ENCODE results near the gene SMARCC1.
A peak's percentile ranks its signal among the peaks of the same experiment; 100 is the strongest.

The SMARCC1 gene

GRCh38 chr3:47688488-47688887 is 93.2 kb downstream of the SMARCC1 start:
- DNase-seq: no peak

GRCh38 chr3:47685037-47685436 is 96.7 kb downstream of the SMARCC1 start:
- no peak for DNase-seq

GRCh38 chr3:47681016-47681415 is 100.7 kb downstream of the SMARCC1 start:
- DNase-seq: no peak

GRCh38 chr3:47678446-47679338 is 103.0 kb downstream of the SMARCC1 start:
- no peak for DNase-seq

GRCh38 chr3:47669026-47669749 is 112.5 kb downstream of the SMARCC1 start:
- no peak for DNase-seq

- no peak for DNase-seq
Observed at GRCh38 chr3:47666118-47666517, 115.6 kb downstream of the SMARCC1 start.

GRCh38 chr3:47664519-47664918 is 117.2 kb downstream of the SMARCC1 start:
- peak in 1 of 2 experiments; percentile 6 for DNase-seq

- DNase-seq: no peak
Observed at GRCh38 chr3:47663630-47664240, 118.0 kb downstream of the SMARCC1 start.

- no peak for DNase-seq
Observed at GRCh38 chr3:47661121-47661752, 120.5 kb downstream of the SMARCC1 start.

- no peak for DNase-seq
Observed at GRCh38 chr3:47658444-47658843, 123.2 kb downstream of the SMARCC1 start.

GRCh38 chr3:47652142-47652541 is 129.6 kb downstream of the SMARCC1 start:
- peak; percentile 28 to 72 for DNase-seq

GRCh38 chr3:47650294-47650693 is 131.4 kb downstream of the SMARCC1 start:
- DNase-seq: no peak

GRCh38 chr3:47647550-47647949 is 134.1 kb downstream of the SMARCC1 start:
- DNase-seq: no peak

- no peak for DNase-seq
Observed at GRCh38 chr3:47646362-47646761, 135.3 kb downstream of the SMARCC1 start.

GRCh38 chr3:47645551-47645950 is 136.1 kb downstream of the SMARCC1 start:
- DNase-seq: no peak

GRCh38 chr3:47643092-47643491 is 138.6 kb downstream of the SMARCC1 start:
- no peak for DNase-seq

- no peak for DNase-seq
Observed at GRCh38 chr3:47641739-47642138, 140.0 kb downstream of the SMARCC1 start.

- no peak for DNase-seq
Observed at GRCh38 chr3:47636921-47637320, 144.8 kb downstream of the SMARCC1 start.

- no peak for DNase-seq
Observed at GRCh38 chr3:47636225-47636624, 145.5 kb downstream of the SMARCC1 start.

GRCh38 chr3:47635536-47635935 is 146.2 kb downstream of the SMARCC1 start:
- no peak for DNase-seq

- no peak for DNase-seq
Observed at GRCh38 chr3:47634996-47635395, 146.7 kb downstream of the SMARCC1 start.

- DNase-seq: no peak
Observed at GRCh38 chr3:47630810-47631209, 150.9 kb downstream of the SMARCC1 start.

- no peak for DNase-seq
Observed at GRCh38 chr3:47629770-47630169, 151.9 kb downstream of the SMARCC1 start.
